Measurements from ENCODE around the gene CACNA2D3. TPM values are rescaled to one million over a fixed set of nuclear protein-coding genes. Genes with fewer than 3 reads are reported as not detected.

Gene CACNA2D3
- total RNA-seq, 1 experiment from 2014 or later: not detected

DNA sequence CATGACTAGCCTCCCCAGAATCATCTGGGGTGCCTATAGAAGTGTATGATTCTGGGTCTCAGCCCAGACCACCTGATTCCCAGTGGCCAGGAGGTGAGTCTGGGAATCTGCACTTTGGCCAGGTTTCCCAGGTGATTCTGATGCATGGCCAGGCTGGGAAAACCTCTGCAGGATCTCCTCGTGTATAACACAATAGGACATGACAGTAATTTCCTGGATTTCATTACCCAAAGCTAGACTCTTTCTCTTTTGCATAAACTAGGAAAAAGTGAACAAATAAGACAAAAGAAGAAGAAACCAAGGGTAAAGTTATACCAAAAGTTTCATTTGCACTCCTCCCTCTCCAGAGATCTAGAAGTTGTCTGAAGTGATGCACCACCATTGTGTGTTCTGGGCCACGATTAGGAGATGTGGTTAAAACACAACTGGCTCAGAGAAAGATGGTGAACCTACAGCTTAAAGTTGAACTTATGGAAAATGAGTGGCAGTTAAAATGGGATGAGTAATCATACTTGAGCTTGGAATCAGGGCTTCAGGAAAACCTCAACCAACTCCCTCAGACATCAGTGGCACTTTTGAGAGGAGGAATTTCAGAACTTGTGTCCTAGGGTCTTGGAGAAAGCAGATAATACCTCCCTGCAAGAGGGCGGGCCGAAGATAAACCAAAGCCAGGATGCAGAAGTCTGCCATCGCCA is 914.7 kb downstream of the CACNA2D3 start:
- Mint-ChIP-seq H3K9me3 (ENCODE audit: unreplicated experiment) (no peaks in the 10 kb centered on the region), H3K4me1 (ENCODE audit: low read depth, unreplicated experiment) (no peaks in the 10 kb centered on the region), H3K27me3 (ENCODE audit: insufficient read depth, unreplicated experiment) (peaks cover 12% of the 10 kb centered on the region), H3K36me3 (ENCODE audit: insufficient read depth, unreplicated experiment) (no peaks in the 10 kb centered on the region), H3K4me3 (ENCODE audit: unreplicated experiment) (no peak overlapping the region), H3K27ac (ENCODE audit: unreplicated experiment) (no peak overlapping the region)
- Histone ChIP-seq H3K36me3 (ENCODE audit: control insufficient read depth, insufficient read depth, low read length) (no peaks in the 10 kb centered on the region), H3K9me3 (no peaks in the 10 kb centered on the region), H3K27me3 (replicated peaks; ENCODE audit: control insufficient read depth, insufficient read depth, low read length) (0 out of 2 replicates have a peak, but pooled peaks cover 1% of the 10 kb centered on the region), H3K4me3 (ENCODE audit: low read depth, low read length) (no peak overlapping the region), H3K4me1 (no peaks in the 10 kb centered on the region)
- no peak for DNase-seq
- TF ChIP-seq, protein P1, sequence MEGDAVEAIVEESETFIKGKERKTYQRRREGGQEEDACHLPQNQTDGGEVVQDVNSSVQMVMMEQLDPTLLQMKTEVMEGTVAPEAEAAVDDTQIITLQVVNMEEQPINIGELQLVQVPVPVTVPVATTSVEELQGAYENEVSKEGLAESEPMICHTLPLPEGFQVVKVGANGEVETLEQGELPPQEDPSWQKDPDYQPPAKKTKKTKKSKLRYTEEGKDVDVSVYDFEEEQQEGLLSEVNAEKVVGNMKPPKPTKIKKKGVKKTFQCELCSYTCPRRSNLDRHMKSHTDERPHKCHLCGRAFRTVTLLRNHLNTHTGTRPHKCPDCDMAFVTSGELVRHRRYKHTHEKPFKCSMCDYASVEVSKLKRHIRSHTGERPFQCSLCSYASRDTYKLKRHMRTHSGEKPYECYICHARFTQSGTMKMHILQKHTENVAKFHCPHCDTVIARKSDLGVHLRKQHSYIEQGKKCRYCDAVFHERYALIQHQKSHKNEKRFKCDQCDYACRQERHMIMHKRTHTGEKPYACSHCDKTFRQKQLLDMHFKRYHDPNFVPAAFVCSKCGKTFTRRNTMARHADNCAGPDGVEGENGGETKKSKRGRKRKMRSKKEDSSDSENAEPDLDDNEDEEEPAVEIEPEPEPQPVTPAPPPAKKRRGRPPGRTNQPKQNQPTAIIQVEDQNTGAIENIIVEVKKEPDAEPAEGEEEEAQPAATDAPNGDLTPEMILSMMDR (IDR thresholded peaks at IDR 0.05; ENCODE audit: insufficient read depth in 1 of 2, low read depth in 1 of 2, low read length in 1 of 2, severe bottlenecking in 1 of 2, unreplicated experiment in 1 of 2): no peak
- ChIA-PET POLR2A (no interaction called here), CTCF (no interaction called here)
- no TSS peak for BruUV-seq (replicated peaks)
- intact Hi-C loops (cut with micrococcal nuclease; ENCODE audit: unreplicated experiment): no loop called here

- no TSS peak for BruUV-seq (replicated peaks)
- intact Hi-C loops (cut with micrococcal nuclease; ENCODE audit: unreplicated experiment): no loop called here
These were observed 920.2 kb downstream of the CACNA2D3 start for GRCh38 chr3:55042591-55042990.

DNA sequence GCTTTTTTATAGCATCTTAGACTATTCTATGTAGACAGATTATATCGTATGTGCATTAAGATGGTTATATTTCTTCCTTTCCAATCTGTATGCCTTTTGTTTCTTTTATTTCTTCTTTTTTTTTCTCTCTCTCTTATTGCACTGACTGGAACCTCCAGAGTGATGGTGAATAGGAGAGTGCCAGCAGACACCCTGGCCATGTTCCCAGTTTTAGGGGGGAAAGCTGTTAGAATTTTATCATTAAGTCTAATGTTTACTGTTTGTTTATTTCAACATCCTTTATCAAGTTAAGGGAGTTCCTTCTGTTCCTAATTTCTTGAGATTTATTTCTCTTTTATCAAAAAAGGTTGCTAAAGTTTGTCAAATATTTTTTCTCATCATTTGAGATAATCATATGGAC is 922.1 kb downstream of the CACNA2D3 start:
- Mint-ChIP-seq H3K4me1 (ENCODE audit: low read depth, unreplicated experiment) (no peaks in the 10 kb centered on the region), H3K27ac (ENCODE audit: unreplicated experiment) (no peak overlapping the region)
- POLR2A ChIA-PET: no interaction called here

More at GRCh38 chr3:55042591-55042990, 920.2 kb downstream of the CACNA2D3 start:
- POLR2A ChIA-PET: no interaction called here
- Mint-ChIP-seq H3K27ac (ENCODE audit: unreplicated experiment) (no peak overlapping the region), H3K4me1 (ENCODE audit: low read depth, unreplicated experiment) (no peaks in the 10 kb centered on the region), H3K4me3 (ENCODE audit: unreplicated experiment) (no peak overlapping the region), H3K36me3 (ENCODE audit: insufficient read depth, unreplicated experiment) (no peaks in the 10 kb centered on the region), H3K27me3 (ENCODE audit: insufficient read depth, unreplicated experiment) (peaks cover 6% of the 10 kb centered on the region), H3K9me3 (ENCODE audit: unreplicated experiment) (no peaks in the 10 kb centered on the region)
- H3K4me1 ChIP-seq: no peaks in the 10 kb centered on the region
- CTCF ChIA-PET: no interaction called here
- H3K36me3 ChIP-seq (ENCODE audit: control insufficient read depth, insufficient read depth, low read length): no peaks in the 10 kb centered on the region
- H3K4me3 ChIP-seq (ENCODE audit: low read depth, low read length): no peak overlapping the region
- no peaks in the 10 kb centered on the region for H3K27me3 ChIP-seq (replicated peaks; ENCODE audit: control insufficient read depth, insufficient read depth, low read length)
- TF ChIP-seq, protein P1 (IDR thresholded peaks at IDR 0.05; ENCODE audit: insufficient read depth in 1 of 2, low read depth in 1 of 2, low read length in 1 of 2, severe bottlenecking in 1 of 2, unreplicated experiment in 1 of 2): no peak
- no peaks in the 10 kb centered on the region for H3K9me3 ChIP-seq
- no peak for DNase-seq

More for the DNA sequence above, 922.1 kb downstream of the CACNA2D3 start:
- CTCF ChIA-PET: no interaction called here
- Histone ChIP-seq H3K27me3 (replicated peaks; ENCODE audit: control insufficient read depth, insufficient read depth, low read length) (no peaks in the 10 kb centered on the region), H3K4me1 (no peaks in the 10 kb centered on the region), H3K36me3 (ENCODE audit: control insufficient read depth, insufficient read depth, low read length) (no peaks in the 10 kb centered on the region), H3K4me3 (ENCODE audit: low read depth, low read length) (no peak overlapping the region), H3K9me3 (no peaks in the 10 kb centered on the region)
- Mint-ChIP-seq H3K36me3 (ENCODE audit: insufficient read depth, unreplicated experiment) (no peaks in the 10 kb centered on the region), H3K9me3 (ENCODE audit: unreplicated experiment) (no peaks in the 10 kb centered on the region), H3K27me3 (ENCODE audit: insufficient read depth, unreplicated experiment) (peaks cover 6% of the 10 kb centered on the region), H3K4me3 (ENCODE audit: unreplicated experiment) (no peak overlapping the region)
- DNase-seq: no peak
- intact Hi-C loops (cut with micrococcal nuclease; ENCODE audit: unreplicated experiment): no loop called here
- no TSS peak for BruUV-seq (replicated peaks)
- TF ChIP-seq, protein P1 (IDR thresholded peaks at IDR 0.05; ENCODE audit: insufficient read depth in 1 of 2, low read depth in 1 of 2, low read length in 1 of 2, severe bottlenecking in 1 of 2, unreplicated experiment in 1 of 2): no peak

Data from Caco-2 (cell line).